ENCODE measurements around the gene APOBEC3G. TPM values are rescaled to one million over a fixed set of nuclear protein-coding genes. Genes with fewer than 3 reads are reported as not detected.

APOBEC3G gene
- polyA plus RNA-seq, 3 donors: 33.3 to 73.6 (median 64.5) TPM

DNA sequence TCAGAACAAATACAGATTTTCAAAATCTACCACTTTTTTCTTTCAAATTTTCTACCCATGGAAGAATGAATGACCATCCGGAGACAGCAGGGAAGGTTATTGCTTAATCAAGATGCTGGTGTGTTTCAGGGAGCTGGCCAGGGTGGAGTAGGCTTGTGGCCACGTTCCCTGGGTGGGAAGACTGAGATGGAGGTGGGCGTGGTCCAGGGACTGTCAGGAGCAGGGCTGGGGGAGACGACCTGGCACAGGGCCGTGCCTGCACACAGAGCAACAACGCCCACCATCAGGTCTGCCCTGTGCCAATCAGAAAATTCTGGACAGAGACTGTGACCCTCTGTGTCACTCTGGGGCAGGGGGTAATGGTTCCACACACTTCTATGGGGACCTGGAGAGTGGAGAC, 12.9 kb downstream of the APOBEC3G start:
- Histone ChIP-seq H2AFZ (ENCODE audit: insufficient read depth, low read depth, low read length, poor library complexity, severe bottlenecking) (no peak overlapping the region), H3K79me2 (ENCODE audit: insufficient read depth, low read length) (no peaks in the 10 kb centered on the region), H4K20me1 (ENCODE audit: insufficient read depth, low read length) (no peaks in the 10 kb centered on the region), H3K9me3 (replicated peaks in 1 of 2; ENCODE audit: control insufficient read depth in 1 of 2, insufficient read depth in 1 of 2, low read length in 2 of 2) (no peaks in the 10 kb centered on the region), H3K36me3 (replicated peaks in 1 of 2; ENCODE audit: control insufficient read depth in 1 of 2, insufficient read depth in 2 of 2, low read length in 2 of 2) (peaks cover 0 to 8% of the 10 kb centered on the region in 2 donors), H3K4me3 (replicated peaks in 1 of 3; ENCODE audit: low read depth in 2 of 3, low read length in 3 of 3) (no peak overlapping the region), H3K27ac (ENCODE audit: low read depth in 1 of 2, low read length in 2 of 2) (no peak overlapping the region), H3K4me2 (replicated peaks; ENCODE audit: extremely low read depth, low read length, poor library complexity, severe bottlenecking) (no peak overlapping the region), H3K9ac (ENCODE audit: insufficient read depth, low read length, poor library complexity, severe bottlenecking) (no peak overlapping the region), H3K4me1 (ENCODE audit: control insufficient read depth in 1 of 2, insufficient read depth in 2 of 2, low read length in 2 of 2) (peaks cover 9 to 17% of the 10 kb centered on the region in 2 donors), H3K27me3 (ENCODE audit: control insufficient read depth in 2 of 2, insufficient read depth in 2 of 2, low read length in 2 of 2) (no peaks in the 10 kb centered on the region)
- no peak for DNase-seq
- Mint-ChIP-seq H3K27me3 (ENCODE audit: low read depth in 3 of 3) (peaks cover 2 to 12% (median 5%) of the 10 kb centered on the region in 3 donors), H3K27ac (peak overlapping the region in 2 of 7 donors; percentile 26 to 72), H3K4me3 (no peak overlapping the region), H3K36me3 (peaks cover 7 to 8% of the 10 kb centered on the region in 2 donors), H3K9me3 (no peaks in the 10 kb centered on the region), H3K4me1 (peaks cover 24% of the 10 kb centered on the region)
- 90% methylated on average over 6 of the region's 6 CpGs for WGBS (ENCODE audit: insufficient coverage)
- no peak for TF ChIP-seq CTCF (IDR thresholded peaks at IDR 0.05)
- intact Hi-C loops (cut with micrococcal nuclease): no loop called here

DNA sequence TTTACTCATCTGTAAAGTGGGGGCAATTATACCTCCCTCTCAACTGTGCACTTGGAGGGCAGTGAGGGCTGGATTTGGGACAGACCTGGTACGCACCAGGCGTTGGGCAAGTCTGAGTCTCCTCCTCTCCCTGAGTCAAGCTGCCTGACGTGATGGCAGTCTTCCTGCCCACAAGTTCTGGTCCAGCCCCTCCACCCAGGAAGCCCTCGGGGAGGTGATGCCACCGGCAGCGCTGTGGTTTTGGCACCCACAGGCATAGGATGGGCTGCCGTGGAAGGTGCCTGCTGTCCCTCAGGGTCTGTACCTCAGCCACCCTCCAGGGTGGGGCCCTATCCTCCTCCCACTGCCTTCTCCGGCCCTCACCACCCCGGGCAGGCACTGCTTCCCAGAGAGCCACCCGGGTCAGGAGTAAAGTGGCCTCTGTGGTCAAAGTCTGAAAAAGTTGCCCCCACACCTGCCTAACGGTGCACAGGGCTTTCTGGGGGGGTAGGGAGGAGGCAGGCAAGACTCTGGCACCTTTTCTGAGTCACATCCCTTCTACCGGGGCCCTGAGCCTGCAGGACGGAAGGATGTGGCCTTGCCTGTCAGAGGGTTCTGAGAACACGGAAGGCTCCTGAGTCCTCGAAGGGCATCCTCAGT, 13.5 kb downstream of the APOBEC3G start:
- no peak for DNase-seq
- no peak overlapping the region for H3K27ac ChIP-seq (ENCODE audit: low read depth in 1 of 2, low read length in 2 of 2)

More for the DNA sequence above, 13.5 kb downstream of the APOBEC3G start:
- peaks cover 7 to 8% of the 10 kb centered on the region in 2 donors for H3K36me3 Mint-ChIP-seq
- Histone ChIP-seq H3K79me2 (ENCODE audit: insufficient read depth, low read length) (no peaks in the 10 kb centered on the region), H3K9me3 (replicated peaks in 1 of 2; ENCODE audit: control insufficient read depth in 1 of 2, insufficient read depth in 1 of 2, low read length in 2 of 2) (no peaks in the 10 kb centered on the region), H3K27me3 (ENCODE audit: control insufficient read depth in 2 of 2, insufficient read depth in 2 of 2, low read length in 2 of 2) (no peaks in the 10 kb centered on the region), H3K4me3 (replicated peaks in 1 of 3; ENCODE audit: low read depth in 2 of 3, low read length in 3 of 3) (no peak overlapping the region), H3K36me3 (replicated peaks in 1 of 2; ENCODE audit: control insufficient read depth in 1 of 2, insufficient read depth in 2 of 2, low read length in 2 of 2) (peaks cover 0 to 8% of the 10 kb centered on the region in 2 donors), H4K20me1 (ENCODE audit: insufficient read depth, low read length) (no peaks in the 10 kb centered on the region), H2AFZ (ENCODE audit: insufficient read depth, low read depth, low read length, poor library complexity, severe bottlenecking) (no peak overlapping the region), H3K4me1 (ENCODE audit: control insufficient read depth in 1 of 2, insufficient read depth in 2 of 2, low read length in 2 of 2) (peaks cover 9 to 17% of the 10 kb centered on the region in 2 donors), H3K9ac (ENCODE audit: insufficient read depth, low read length, poor library complexity, severe bottlenecking) (peak overlapping the region; percentile 21), H3K4me2 (replicated peaks; ENCODE audit: extremely low read depth, low read length, poor library complexity, severe bottlenecking) (no peak overlapping the region)
- intact Hi-C loops (cut with micrococcal nuclease): no loop called here
- H3K4me1 Mint-ChIP-seq: peaks cover 24% of the 10 kb centered on the region
- H3K27me3 Mint-ChIP-seq (ENCODE audit: low read depth in 3 of 3): peaks cover 2 to 14% (median 5%) of the 10 kb centered on the region in 3 donors
- 23% methylated on average over 11 of the region's 15 CpGs for WGBS (ENCODE audit: insufficient coverage)
- no peak for TF ChIP-seq CTCF (IDR thresholded peaks at IDR 0.05)
- H3K4me3 Mint-ChIP-seq: no peak overlapping the region
- no peaks in the 10 kb centered on the region for H3K9me3 Mint-ChIP-seq
- no peak overlapping the region for H3K27ac Mint-ChIP-seq
